ENCODE data around the gene SPATC1L.

The SPATC1L gene

DNA sequence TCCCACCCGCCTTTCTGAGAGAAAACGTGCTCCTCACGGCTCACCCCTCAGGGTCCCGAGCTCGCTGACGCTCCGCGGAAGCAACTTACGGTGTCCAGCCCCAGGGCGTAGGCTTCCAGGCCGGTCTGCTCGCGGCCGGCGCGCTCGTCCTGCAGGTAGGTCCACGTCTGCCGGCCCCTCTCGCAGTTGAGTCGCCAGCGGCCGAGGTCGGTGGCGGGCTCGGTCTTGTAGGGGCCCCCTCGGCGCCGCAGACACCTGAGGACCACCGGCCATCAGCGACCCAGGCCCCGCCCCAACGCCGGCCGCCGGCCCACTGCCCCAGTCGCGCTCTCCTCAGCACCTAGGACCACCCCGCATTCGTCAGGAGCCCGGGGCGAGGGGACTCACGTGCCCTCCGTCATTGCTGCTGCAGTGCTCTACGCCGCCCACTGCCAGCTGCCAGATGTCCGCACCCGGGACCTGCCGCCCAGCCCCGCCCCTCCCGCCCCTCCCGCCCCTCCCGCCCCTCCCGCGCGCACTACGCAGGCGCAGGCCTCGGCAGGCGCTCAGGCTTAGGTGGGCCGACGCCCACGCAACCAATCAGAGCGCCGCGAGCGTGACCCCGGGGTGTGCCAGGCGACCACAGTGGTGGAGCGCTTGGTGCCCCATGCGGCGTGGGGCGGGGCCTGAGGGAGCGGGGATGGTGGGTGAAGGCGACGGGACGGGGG, 44.2 kb upstream of the SPATC1L start, which contains the start of gene LSS (continued):
- TF ChIP-seq, protein P1, sequence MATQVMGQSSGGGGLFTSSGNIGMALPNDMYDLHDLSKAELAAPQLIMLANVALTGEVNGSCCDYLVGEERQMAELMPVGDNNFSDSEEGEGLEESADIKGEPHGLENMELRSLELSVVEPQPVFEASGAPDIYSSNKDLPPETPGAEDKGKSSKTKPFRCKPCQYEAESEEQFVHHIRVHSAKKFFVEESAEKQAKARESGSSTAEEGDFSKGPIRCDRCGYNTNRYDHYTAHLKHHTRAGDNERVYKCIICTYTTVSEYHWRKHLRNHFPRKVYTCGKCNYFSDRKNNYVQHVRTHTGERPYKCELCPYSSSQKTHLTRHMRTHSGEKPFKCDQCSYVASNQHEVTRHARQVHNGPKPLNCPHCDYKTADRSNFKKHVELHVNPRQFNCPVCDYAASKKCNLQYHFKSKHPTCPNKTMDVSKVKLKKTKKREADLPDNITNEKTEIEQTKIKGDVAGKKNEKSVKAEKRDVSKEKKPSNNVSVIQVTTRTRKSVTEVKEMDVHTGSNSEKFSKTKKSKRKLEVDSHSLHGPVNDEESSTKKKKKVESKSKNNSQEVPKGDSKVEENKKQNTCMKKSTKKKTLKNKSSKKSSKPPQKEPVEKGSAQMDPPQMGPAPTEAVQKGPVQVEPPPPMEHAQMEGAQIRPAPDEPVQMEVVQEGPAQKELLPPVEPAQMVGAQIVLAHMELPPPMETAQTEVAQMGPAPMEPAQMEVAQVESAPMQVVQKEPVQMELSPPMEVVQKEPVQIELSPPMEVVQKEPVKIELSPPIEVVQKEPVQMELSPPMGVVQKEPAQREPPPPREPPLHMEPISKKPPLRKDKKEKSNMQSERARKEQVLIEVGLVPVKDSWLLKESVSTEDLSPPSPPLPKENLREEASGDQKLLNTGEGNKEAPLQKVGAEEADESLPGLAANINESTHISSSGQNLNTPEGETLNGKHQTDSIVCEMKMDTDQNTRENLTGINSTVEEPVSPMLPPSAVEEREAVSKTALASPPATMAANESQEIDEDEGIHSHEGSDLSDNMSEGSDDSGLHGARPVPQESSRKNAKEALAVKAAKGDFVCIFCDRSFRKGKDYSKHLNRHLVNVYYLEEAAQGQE (tag by site-specific recombination; IDR thresholded peaks at IDR 0.05) = peak; percentile 60
- TF ChIP-seq, protein P2, sequence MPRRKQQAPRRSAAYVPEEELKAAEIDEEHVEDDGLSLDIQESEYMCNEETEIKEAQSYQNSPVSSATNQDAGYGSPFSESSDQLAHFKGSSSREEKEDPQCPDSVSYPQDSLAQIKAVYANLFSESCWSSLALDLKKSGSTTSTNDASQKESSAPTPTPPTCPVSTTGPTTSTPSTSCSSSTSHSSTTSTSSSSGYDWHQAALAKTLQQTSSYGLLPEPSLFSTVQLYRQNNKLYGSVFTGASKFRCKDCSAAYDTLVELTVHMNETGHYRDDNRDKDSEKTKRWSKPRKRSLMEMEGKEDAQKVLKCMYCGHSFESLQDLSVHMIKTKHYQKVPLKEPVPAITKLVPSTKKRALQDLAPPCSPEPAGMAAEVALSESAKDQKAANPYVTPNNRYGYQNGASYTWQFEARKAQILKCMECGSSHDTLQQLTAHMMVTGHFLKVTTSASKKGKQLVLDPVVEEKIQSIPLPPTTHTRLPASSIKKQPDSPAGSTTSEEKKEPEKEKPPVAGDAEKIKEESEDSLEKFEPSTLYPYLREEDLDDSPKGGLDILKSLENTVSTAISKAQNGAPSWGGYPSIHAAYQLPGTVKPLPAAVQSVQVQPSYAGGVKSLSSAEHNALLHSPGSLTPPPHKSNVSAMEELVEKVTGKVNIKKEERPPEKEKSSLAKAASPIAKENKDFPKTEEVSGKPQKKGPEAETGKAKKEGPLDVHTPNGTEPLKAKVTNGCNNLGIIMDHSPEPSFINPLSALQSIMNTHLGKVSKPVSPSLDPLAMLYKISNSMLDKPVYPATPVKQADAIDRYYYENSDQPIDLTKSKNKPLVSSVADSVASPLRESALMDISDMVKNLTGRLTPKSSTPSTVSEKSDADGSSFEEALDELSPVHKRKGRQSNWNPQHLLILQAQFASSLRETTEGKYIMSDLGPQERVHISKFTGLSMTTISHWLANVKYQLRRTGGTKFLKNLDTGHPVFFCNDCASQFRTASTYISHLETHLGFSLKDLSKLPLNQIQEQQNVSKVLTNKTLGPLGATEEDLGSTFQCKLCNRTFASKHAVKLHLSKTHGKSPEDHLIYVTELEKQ (tag by site-specific recombination; IDR thresholded peaks at IDR 0.05; ENCODE audit: borderline replicate concordance) = no peak
- TF ChIP-seq ZNF707 (tag by site-specific recombination; IDR thresholded peaks at IDR 0.05) = no peak
- TF ChIP-seq ZNF16 (tag by site-specific recombination; IDR thresholded peaks at IDR 0.05; ENCODE audit: low read depth) = no peak
- TF ChIP-seq ZSCAN23 (tag by site-specific recombination; IDR thresholded peaks at IDR 0.05) = no peak
- no peak for TF ChIP-seq ZNF530 (tag by site-specific recombination; IDR thresholded peaks at IDR 0.05; ENCODE audit: low read depth)
- TF ChIP-seq ZBTB11 (tag by site-specific recombination; conservative IDR thresholded peaks at IDR 0.05; ENCODE audit: low read depth) = no peak
- peak; percentile 93 for TF ChIP-seq ZNF600 (tag by site-specific recombination; IDR thresholded peaks at IDR 0.05)
- peak; percentile 51 for TF ChIP-seq ZNF24 (tag by site-specific recombination; IDR thresholded peaks at IDR 0.05)
- no peak for TF ChIP-seq ZNF785 (tag by site-specific recombination; IDR thresholded peaks at IDR 0.05)
- no peak for TF ChIP-seq ZNF404 (tag by site-specific recombination; IDR thresholded peaks at IDR 0.05)
- TF ChIP-seq ZNF747 (tag by site-specific recombination; IDR thresholded peaks at IDR 0.05) = no peak
- TF ChIP-seq ZNF350 (tag by site-specific recombination; IDR thresholded peaks at IDR 0.05) = no peak
- TF ChIP-seq ZNF426 (tag by site-specific recombination; IDR thresholded peaks at IDR 0.05) = no peak
- TF ChIP-seq YY2 (tag by site-specific recombination; IDR thresholded peaks at IDR 0.05) = no peak
- no peak for TF ChIP-seq HOXA7 (CRISPR knock-in tag; IDR thresholded peaks at IDR 0.05; ENCODE audit: borderline replicate concordance)
- TF ChIP-seq ZNF837 (tag by site-specific recombination; IDR thresholded peaks at IDR 0.05) = no peak
- TF ChIP-seq, protein P3, sequence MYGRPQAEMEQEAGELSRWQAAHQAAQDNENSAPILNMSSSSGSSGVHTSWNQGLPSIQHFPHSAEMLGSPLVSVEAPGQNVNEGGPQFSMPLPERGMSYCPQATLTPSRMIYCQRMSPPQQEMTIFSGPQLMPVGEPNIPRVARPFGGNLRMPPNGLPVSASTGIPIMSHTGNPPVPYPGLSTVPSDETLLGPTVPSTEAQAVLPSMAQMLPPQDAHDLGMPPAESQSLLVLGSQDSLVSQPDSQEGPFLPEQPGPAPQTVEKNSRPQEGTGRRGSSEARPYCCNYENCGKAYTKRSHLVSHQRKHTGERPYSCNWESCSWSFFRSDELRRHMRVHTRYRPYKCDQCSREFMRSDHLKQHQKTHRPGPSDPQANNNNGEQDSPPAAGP (tag by site-specific recombination; IDR thresholded peaks at IDR 0.05) = peak; percentile 85; the same call in 1 of the 2 replicates
- no peak for TF ChIP-seq SETDB1 (IDR thresholded peaks at IDR 0.05; ENCODE audit: insufficient read length, low read length)
- TF ChIP-seq ZNF214 (tag by site-specific recombination; IDR thresholded peaks at IDR 0.05; ENCODE audit: borderline replicate concordance) = no peak
- TF ChIP-seq, protein P4, sequence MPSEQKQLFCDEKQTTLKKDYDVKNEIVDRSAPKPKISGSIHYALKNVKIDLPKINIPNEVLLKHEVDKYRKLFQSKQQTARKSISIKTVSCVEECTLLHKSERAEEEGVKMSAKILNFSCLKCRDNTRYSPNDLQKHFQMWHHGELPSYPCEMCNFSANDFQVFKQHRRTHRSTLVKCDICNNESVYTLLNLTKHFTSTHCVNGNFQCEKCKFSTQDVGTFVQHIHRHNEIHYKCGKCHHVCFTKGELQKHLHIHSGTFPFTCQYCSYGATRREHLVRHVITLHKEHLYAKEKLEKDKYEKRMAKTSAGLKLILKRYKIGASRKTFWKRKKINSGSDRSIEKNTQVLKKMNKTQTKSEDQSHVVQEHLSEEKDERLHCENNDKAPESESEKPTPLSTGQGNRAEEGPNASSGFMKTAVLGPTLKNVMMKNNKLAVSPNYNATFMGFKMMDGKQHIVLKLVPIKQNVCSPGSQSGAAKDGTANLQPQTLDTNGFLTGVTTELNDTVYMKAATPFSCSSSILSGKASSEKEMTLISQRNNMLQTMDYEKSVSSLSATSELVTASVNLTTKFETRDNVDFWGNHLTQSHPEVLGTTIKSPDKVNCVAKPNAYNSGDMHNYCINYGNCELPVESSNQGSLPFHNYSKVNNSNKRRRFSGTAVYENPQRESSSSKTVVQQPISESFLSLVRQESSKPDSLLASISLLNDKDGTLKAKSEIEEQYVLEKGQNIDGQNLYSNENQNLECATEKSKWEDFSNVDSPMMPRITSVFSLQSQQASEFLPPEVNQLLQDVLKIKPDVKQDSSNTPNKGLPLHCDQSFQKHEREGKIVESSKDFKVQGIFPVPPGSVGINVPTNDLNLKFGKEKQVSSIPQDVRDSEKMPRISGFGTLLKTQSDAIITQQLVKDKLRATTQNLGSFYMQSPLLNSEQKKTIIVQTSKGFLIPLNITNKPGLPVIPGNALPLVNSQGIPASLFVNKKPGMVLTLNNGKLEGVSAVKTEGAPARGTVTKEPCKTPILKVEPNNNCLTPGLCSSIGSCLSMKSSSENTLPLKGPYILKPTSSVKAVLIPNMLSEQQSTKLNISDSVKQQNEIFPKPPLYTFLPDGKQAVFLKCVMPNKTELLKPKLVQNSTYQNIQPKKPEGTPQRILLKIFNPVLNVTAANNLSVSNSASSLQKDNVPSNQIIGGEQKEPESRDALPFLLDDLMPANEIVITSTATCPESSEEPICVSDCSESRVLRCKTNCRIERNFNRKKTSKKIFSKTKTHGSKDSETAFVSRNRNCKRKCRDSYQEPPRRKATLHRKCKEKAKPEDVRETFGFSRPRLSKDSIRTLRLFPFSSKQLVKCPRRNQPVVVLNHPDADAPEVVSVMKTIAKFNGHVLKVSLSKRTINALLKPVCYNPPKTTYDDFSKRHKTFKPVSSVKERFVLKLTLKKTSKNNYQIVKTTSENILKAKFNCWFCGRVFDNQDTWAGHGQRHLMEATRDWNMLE (tag by site-specific recombination; conservative IDR thresholded peaks at IDR 0.05; ENCODE audit: low read depth) = no peak
- TF ChIP-seq ZNF423 (tag by site-specific recombination; IDR thresholded peaks at IDR 0.05) = no peak; the same call in 1 of the 2 replicates
- peak; percentile 68 for TF ChIP-seq SP2 (tag by site-specific recombination; IDR thresholded peaks at IDR 0.05)

Measured in HEK293 (cell line).